ENCODE data around the gene TCF4. TPM values are rescaled to one million over a fixed set of nuclear protein-coding genes. Genes with fewer than 3 reads are reported as not detected.

The TCF4 gene
- total RNA-seq, 1 donor from 2014 or later, result 7.2 TPM

GRCh38 chr18:55440988-55441387 is 147.0 kb downstream of the TCF4 start:
- TF ChIP-seq, protein P1, sequence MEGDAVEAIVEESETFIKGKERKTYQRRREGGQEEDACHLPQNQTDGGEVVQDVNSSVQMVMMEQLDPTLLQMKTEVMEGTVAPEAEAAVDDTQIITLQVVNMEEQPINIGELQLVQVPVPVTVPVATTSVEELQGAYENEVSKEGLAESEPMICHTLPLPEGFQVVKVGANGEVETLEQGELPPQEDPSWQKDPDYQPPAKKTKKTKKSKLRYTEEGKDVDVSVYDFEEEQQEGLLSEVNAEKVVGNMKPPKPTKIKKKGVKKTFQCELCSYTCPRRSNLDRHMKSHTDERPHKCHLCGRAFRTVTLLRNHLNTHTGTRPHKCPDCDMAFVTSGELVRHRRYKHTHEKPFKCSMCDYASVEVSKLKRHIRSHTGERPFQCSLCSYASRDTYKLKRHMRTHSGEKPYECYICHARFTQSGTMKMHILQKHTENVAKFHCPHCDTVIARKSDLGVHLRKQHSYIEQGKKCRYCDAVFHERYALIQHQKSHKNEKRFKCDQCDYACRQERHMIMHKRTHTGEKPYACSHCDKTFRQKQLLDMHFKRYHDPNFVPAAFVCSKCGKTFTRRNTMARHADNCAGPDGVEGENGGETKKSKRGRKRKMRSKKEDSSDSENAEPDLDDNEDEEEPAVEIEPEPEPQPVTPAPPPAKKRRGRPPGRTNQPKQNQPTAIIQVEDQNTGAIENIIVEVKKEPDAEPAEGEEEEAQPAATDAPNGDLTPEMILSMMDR (conservative IDR thresholded peaks at IDR 0.05; ENCODE audit: low read depth, low read length), result no peak
- DNase-seq (ENCODE audit: low read depth), result no peak
- H3K4me3 ChIP-seq (ENCODE audit: low read depth, low read length), result no peak overlapping the region

- TF ChIP-seq, protein P1 (conservative IDR thresholded peaks at IDR 0.05; ENCODE audit: low read depth, low read length), result no peak
- no peak for DNase-seq (ENCODE audit: low read depth)
- H3K4me3 ChIP-seq (ENCODE audit: low read depth, low read length), result no peak overlapping the region
Observed at GRCh38 chr18:55439056-55439455, 148.9 kb downstream of the TCF4 start.

DNA sequence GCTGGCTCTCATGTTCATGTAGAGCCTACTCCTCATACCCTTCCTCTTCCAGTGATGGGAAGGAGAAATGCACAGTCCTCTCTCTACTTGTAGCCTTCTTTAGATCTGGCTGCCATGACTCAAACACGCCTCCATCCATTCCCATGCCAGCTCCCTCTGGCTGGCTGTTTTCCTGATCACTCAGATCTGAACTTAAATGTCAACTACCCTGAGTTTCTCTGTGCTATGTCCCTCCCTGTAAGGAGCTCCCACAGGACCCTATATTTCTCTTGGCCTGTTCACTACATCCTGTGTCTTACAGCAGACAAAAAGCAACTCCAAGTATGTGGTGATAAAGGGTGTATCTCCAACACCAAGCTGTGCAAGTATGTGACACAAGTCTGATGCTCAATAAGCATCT is 152.4 kb downstream of the TCF4 start:
- H3K4me3 ChIP-seq (ENCODE audit: low read depth, low read length), result no peak overlapping the region
- no peak for DNase-seq (ENCODE audit: low read depth)
- TF ChIP-seq, protein P1 (conservative IDR thresholded peaks at IDR 0.05; ENCODE audit: low read depth, low read length), result no peak

DNA sequence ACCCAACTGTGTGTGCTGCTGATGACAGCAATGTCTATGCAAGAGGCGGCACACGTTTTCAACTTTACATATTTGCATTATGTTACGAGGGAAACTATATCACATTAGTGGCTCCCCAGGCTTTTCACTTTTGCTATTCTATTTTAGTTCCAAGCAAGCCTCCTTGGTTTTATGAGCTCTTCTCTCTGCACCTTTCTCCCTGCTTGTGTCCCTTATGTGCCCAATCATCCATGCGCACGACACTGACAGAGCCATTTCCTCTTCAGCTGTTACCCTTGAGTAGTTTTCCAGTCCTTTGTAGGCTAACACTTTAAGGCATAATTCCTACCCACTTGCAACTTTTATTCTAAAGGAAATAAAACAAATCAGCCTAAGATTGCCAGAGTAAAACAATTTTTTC is 154.3 kb downstream of the TCF4 start:
- no peak overlapping the region for H3K4me3 ChIP-seq (ENCODE audit: low read depth, low read length)
- TF ChIP-seq, protein P1 (conservative IDR thresholded peaks at IDR 0.05; ENCODE audit: low read depth, low read length), result no peak
- no peak for DNase-seq (ENCODE audit: low read depth)

DNA sequence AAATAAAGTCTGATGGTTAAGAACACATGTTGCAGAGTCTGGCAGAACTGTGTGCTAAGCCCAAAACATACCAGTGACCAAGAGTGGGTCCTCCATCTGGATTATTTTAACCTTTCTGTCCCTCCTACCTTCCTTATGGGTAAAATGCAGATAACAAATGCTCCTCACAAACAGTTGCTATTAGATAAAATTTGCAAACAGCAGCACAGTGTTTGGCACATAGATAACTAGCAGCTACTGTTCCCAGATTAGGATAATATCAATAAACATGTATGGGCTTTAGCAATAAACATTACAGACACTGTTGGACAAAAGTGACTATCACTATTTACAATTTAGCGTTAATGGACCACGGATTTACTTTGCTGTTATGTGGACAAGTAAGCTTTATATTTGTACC is 154.9 kb downstream of the TCF4 start:
- TF ChIP-seq, protein P1 (conservative IDR thresholded peaks at IDR 0.05; ENCODE audit: low read depth, low read length), result no peak
- no peak for DNase-seq (ENCODE audit: low read depth)
- H3K4me3 ChIP-seq (ENCODE audit: low read depth, low read length), result no peak overlapping the region

DNA sequence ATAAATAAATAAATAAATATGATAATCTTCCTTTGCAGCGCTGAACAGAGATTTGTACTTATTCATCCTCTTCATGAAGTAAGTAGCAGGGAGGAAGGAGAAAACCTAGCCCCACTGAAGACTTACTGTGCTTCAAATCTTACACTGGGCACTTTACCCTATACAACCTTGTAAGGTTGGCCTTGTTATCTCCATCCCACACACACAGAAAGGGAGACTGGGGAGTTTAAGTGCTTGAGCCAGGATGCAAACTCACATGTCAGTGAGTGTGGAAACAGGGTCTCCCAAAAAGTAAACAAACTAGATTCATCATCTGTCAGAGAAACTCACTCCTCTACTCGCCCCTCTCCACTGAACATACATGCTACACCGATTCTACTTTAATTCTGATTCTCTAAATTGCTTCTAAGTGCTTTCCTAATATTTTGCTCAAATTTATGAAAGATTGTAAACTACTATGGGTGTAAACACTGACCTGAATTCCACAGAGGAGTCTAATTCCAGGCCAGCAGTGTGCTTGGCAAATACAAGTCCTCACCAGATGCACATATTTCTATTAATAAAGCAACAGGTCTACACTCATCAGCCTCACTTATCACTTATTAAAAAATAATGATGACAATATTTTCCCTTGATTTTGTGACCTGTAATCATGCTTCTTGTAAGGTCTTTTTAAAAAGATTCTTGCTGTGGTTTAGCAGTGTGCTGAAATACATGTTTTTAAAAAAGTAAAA is 155.5 kb downstream of the TCF4 start:
- DNase-seq (ENCODE audit: low read depth), result no peak
- TF ChIP-seq, protein P1 (conservative IDR thresholded peaks at IDR 0.05; ENCODE audit: low read depth, low read length), result no peak
- no peak overlapping the region for H3K4me3 ChIP-seq (ENCODE audit: low read depth, low read length)

DNA sequence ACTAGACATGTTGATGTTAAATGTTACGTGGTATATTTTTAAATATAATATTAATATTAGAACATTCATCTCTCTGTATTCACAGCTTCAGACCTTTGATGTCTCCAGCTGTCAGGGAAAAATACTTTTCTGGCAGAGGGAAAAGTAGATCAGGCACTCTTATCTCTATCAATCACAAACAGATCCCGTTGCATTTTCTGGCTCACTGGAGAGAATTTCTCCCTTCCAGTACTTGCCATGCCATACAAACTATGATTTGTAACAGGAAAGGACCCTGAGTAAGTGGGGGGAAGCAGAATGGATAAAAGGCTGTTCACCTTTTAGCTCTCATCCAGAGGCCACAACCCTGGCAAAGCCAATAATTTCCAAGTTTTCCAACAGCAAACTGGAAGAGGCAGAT is 158.0 kb downstream of the TCF4 start:
- TF ChIP-seq, protein P1 (conservative IDR thresholded peaks at IDR 0.05; ENCODE audit: low read depth, low read length), result no peak
- DNase-seq (ENCODE audit: low read depth), result no peak
- no peak overlapping the region for H3K4me3 ChIP-seq (ENCODE audit: low read depth, low read length)

Data from epithelial cell of proximal tubule (primary cell).